Ishikawa (cell line): ENCODE results near the gene CEND1.

Source experiments
- CEBPB ChIP-seq: IDR thresholded peaks from 2 replicates; pipeline ENCODE4 v1.6.1; 2012
- CREB1 ChIP-seq: IDR thresholded peaks from 2 replicates; pipeline ENCODE4 v1.6.1; 2012; ENCODE audit warnings: low read depth
- EGR1 ChIP-seq: IDR thresholded peaks from 2 replicates; pipeline ENCODE4 v1.6.1; 2012
- EP300 ChIP-seq: IDR thresholded peaks from 2 replicates; pipeline ENCODE4 v1.6.1; 2012; ENCODE audit warnings: borderline replicate concordance
- FOXM1 ChIP-seq: IDR thresholded peaks from 2 replicates; pipeline ENCODE4 v1.6.1; 2012; ENCODE audit warnings: low read depth, borderline replicate concordance
- RAD21 ChIP-seq: IDR thresholded peaks from 2 replicates; pipeline ENCODE4 v1.6.1; 2012; ENCODE audit warnings: low read depth
- TAF1 ChIP-seq: IDR thresholded peaks from 2 replicates; pipeline ENCODE4 v1.6.1; 2012; ENCODE audit warnings: low read depth, mild to moderate bottlenecking
- TCF12 ChIP-seq: IDR thresholded peaks from 2 replicates; pipeline ENCODE4 v1.6.1; 2012; ENCODE audit warnings: low read depth
- YY1 ChIP-seq: IDR thresholded peaks from 2 replicates; pipeline ENCODE4 v1.6.1; 2012; ENCODE audit warnings: low read depth
- TF ChIP-seq, protein P1 (sequence below): IDR thresholded peaks from 2 replicates; pipeline ENCODE4 v1.6.1; 2012
- TF ChIP-seq, protein P2 (sequence below): IDR thresholded peaks from 2 replicates; pipeline ENCODE4 v1.6.1; 2012; ENCODE audit warnings: low read depth, mild to moderate bottlenecking
- TF ChIP-seq, protein P3 (sequence below): IDR thresholded peaks from 2 replicates; pipeline ENCODE4 v1.6.1; 2012

DNA sequence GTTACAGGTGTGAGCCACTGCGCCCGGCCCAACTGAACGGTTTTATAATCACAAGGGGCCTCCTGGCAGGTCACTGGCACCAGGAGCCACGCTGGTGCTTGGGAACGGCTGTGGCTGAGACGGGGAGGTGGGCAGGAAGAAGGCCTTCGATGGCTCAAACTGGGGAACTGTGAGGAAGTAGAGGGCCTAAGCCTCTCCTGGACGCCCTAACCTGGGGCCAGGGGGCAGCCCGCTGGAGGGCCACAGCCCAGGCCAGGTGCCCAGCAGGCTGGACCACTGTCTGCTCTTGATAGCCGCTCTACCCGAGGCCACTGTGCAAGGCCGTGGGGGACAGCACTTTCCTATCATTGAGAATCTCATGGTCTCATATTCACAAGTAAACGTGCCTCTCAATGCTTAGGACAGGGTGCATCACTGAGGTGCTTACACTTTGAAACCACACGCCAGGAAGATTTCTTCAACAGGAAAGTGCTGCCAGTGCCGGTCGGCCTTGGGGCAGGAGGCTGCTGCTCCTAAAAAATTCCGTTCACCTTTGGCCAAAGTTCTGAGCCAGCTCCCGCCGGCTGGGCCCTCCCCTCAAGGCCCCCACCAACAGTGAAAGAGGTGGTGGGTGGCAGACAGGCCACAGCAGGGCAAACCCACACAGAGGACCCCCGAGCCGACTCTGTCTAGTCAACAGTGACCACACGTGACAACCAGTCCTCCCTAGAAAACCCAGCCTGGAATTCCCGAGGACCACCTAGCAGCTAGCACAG is 19.8 kb downstream of the CEND1 start:
- TF ChIP-seq YY1 (no peak), EP300 (no peak), RAD21 (no peak), FOXM1 (no peak), CREB1 (no peak), CEBPB (no peak), EGR1 (no peak), TAF1 (no peak), TCF12 (no peak)
- TF ChIP-seq, protein P1, sequence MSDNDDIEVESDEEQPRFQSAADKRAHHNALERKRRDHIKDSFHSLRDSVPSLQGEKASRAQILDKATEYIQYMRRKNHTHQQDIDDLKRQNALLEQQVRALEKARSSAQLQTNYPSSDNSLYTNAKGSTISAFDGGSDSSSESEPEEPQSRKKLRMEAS: no peak
- TF ChIP-seq, protein P2, sequence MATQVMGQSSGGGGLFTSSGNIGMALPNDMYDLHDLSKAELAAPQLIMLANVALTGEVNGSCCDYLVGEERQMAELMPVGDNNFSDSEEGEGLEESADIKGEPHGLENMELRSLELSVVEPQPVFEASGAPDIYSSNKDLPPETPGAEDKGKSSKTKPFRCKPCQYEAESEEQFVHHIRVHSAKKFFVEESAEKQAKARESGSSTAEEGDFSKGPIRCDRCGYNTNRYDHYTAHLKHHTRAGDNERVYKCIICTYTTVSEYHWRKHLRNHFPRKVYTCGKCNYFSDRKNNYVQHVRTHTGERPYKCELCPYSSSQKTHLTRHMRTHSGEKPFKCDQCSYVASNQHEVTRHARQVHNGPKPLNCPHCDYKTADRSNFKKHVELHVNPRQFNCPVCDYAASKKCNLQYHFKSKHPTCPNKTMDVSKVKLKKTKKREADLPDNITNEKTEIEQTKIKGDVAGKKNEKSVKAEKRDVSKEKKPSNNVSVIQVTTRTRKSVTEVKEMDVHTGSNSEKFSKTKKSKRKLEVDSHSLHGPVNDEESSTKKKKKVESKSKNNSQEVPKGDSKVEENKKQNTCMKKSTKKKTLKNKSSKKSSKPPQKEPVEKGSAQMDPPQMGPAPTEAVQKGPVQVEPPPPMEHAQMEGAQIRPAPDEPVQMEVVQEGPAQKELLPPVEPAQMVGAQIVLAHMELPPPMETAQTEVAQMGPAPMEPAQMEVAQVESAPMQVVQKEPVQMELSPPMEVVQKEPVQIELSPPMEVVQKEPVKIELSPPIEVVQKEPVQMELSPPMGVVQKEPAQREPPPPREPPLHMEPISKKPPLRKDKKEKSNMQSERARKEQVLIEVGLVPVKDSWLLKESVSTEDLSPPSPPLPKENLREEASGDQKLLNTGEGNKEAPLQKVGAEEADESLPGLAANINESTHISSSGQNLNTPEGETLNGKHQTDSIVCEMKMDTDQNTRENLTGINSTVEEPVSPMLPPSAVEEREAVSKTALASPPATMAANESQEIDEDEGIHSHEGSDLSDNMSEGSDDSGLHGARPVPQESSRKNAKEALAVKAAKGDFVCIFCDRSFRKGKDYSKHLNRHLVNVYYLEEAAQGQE: no peak
- TF ChIP-seq, protein P3, sequence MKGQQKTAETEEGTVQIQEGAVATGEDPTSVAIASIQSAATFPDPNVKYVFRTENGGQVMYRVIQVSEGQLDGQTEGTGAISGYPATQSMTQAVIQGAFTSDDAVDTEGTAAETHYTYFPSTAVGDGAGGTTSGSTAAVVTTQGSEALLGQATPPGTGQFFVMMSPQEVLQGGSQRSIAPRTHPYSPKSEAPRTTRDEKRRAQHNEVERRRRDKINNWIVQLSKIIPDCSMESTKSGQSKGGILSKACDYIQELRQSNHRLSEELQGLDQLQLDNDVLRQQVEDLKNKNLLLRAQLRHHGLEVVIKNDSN: no peak
